Nephron (organoid): Measurements from ENCODE around the gene NCK2.

Experiments
- H3K27ac Mint-ChIP-seq, 3 experiments: 2 replicates each; pipeline ENCODE4 v1.8.0; 2020; ENCODE audit warnings: mixed read lengths in 3 of 3, mild to moderate bottlenecking in 2 of 3, moderate library complexity in 1 of 3
- H3K27me3 Mint-ChIP-seq: 2 replicates; pipeline ENCODE4 v1.8.0; 2021; ENCODE audit warnings: low read depth, mild to moderate bottlenecking, moderate library complexity, mixed read lengths
- H3K36me3 Mint-ChIP-seq: 2 replicates; pipeline ENCODE4 v1.8.0; 2020; ENCODE audit warnings: low read depth, mixed read lengths
- H3K4me1 Mint-ChIP-seq: 2 replicates; pipeline ENCODE4 v1.8.0; 2020; ENCODE audit warnings: mixed read lengths
- H3K4me3 Mint-ChIP-seq, 3 experiments: 2 replicates each; pipeline ENCODE4 v1.8.0; 2020; ENCODE audit warnings: mild to moderate bottlenecking in 3 of 3, mixed read lengths in 3 of 3, moderate library complexity in 2 of 3
- H3K9me3 Mint-ChIP-seq: 2 replicates; pipeline ENCODE4 v1.8.0; 2020; ENCODE audit warnings: mixed read lengths
- TF ChIP-seq, protein P1 (sequence below), 3 experiments: fragments of 200-600 bp; sonication (generic); IDR thresholded peaks; one replicate each; pipeline ENCODE4 v1.5.0; 2021; ENCODE audit warnings: antibody characterized with exemption in 3 of 3; ENCODE audit not compliant: unreplicated experiment in 3 of 3

The NCK2 gene

DNA sequence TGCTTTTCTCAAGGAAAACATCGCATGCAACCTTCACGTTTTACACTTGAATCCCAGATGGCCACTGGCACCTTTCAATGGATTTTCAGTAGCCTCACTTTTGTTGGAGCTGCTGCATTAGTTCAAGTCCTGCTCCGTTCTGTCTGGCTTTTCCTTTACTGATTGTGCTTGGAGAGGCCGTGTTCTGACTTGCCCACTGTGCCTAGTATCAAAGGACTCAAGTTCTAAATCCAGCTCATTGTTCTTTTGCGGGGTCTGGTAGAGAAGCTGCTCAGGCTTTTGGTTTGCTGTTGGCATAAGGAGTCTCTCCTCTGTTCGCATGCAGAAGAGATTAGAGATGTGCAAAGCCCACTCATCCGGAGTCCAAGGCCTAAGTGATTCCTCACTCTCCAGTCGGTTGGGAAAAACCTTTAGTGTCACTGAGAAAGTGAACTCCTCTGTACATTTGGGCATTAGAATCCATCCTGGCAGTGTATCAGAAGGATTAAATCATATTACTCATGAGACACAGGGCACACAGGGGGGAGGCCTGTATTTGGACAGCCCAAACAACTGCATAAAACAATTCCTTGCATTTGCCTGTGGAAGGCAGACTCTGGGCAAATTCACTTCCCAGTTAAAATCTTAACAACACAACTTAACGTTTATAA, 69.7 kb downstream of the NCK2 start:
- TF ChIP-seq, protein P1, sequence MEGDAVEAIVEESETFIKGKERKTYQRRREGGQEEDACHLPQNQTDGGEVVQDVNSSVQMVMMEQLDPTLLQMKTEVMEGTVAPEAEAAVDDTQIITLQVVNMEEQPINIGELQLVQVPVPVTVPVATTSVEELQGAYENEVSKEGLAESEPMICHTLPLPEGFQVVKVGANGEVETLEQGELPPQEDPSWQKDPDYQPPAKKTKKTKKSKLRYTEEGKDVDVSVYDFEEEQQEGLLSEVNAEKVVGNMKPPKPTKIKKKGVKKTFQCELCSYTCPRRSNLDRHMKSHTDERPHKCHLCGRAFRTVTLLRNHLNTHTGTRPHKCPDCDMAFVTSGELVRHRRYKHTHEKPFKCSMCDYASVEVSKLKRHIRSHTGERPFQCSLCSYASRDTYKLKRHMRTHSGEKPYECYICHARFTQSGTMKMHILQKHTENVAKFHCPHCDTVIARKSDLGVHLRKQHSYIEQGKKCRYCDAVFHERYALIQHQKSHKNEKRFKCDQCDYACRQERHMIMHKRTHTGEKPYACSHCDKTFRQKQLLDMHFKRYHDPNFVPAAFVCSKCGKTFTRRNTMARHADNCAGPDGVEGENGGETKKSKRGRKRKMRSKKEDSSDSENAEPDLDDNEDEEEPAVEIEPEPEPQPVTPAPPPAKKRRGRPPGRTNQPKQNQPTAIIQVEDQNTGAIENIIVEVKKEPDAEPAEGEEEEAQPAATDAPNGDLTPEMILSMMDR (IDR thresholded peaks at IDR 0.05; ENCODE audit: unreplicated experiment in 3 of 3): no peak
- Mint-ChIP-seq H3K27me3 (no peaks in the 10 kb centered on the region), H3K9me3 (no peaks in the 10 kb centered on the region), H3K4me1 (peaks cover 46% of the 10 kb centered on the region), H3K36me3 (peaks cover 28% of the 10 kb centered on the region), H3K4me3 (no peak overlapping the region), H3K27ac (peak overlapping the region in 2 of 3 experiments; percentile 40 to 42)

DNA sequence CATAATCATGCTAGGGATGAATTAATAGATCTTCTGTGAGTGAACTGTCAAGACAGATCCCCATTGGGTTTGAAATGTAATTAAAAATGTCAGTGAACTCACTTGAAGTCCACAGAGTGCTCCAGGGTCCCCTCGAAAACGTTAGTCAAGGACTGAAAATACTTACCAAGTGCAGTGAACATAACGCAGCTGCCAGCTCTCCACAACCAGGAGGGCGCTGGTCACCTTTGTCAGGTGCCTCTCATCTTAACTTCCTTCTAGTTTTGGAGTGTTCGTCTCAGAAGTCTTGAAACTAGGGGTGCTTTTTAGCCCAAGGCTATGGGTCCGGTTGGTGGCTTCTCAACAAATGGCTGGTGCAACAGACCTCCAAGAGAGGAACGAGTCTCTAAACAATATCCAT, 70.7 kb downstream of the NCK2 start:
- H3K27ac Mint-ChIP-seq: no peak overlapping the region
- TF ChIP-seq, protein P1 (IDR thresholded peaks at IDR 0.05; ENCODE audit: unreplicated experiment in 3 of 3): no peak

DNA sequence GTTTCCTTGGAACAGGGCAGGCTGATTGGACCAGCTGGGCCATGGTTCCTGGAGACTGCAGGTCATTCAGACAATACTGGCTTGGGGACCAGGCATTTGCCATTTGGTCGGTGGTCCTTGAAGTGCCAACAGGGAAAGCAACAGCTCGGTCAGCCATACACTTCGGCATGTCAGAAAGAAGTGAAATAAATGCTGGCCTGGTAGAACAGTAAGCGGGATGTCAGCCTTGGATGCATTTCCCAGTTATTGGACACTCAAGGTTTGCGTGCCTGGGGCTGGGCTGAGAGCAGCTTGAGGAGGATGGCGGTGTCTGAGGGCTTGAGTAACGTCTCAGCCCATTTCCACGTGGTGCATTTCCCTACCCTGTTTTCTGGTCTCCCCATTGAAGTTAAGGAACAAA, 75.4 kb downstream of the NCK2 start:
- H3K27ac Mint-ChIP-seq: no peak overlapping the region
- peaks cover 24% of the 10 kb centered on the region for H3K4me1 Mint-ChIP-seq
- no peaks in the 10 kb centered on the region for H3K9me3 Mint-ChIP-seq
- TF ChIP-seq, protein P1 (IDR thresholded peaks at IDR 0.05; ENCODE audit: unreplicated experiment in 3 of 3): no peak
- H3K36me3 Mint-ChIP-seq: peaks cover 44% of the 10 kb centered on the region
- H3K4me3 Mint-ChIP-seq: no peak overlapping the region
- H3K27me3 Mint-ChIP-seq: no peaks in the 10 kb centered on the region

More for the DNA sequence above, 70.7 kb downstream of the NCK2 start:
- Mint-ChIP-seq H3K36me3 (peaks cover 33% of the 10 kb centered on the region), H3K4me3 (no peak overlapping the region), H3K4me1 (peaks cover 44% of the 10 kb centered on the region), H3K27me3 (no peaks in the 10 kb centered on the region), H3K9me3 (no peaks in the 10 kb centered on the region)

DNA sequence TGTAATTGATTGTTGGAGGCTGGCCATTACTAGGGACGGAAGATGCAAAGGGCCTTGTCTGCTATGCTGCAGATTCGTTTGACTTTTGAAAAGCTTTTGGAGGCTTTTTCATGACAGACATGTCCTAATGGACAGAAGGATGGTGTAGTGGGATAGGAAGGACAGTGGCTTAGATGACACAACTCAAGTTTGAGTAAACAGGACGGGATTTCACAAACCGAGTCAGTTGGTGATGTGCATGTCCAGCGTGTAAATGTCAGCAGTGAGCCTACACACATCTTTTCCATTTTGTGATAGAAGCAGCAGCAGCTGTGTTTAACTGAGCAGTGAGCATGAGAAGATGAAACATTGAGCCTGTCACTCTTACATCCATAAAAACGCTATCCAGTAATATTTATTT, 76.0 kb downstream of the NCK2 start:
- TF ChIP-seq, protein P1 (IDR thresholded peaks at IDR 0.05; ENCODE audit: unreplicated experiment in 3 of 3): no peak
- Mint-ChIP-seq H3K27me3 (no peaks in the 10 kb centered on the region), H3K9me3 (no peaks in the 10 kb centered on the region), H3K4me1 (peaks cover 24% of the 10 kb centered on the region), H3K4me3 (no peak overlapping the region), H3K36me3 (peaks cover 47% of the 10 kb centered on the region), H3K27ac (no peak overlapping the region)

DNA sequence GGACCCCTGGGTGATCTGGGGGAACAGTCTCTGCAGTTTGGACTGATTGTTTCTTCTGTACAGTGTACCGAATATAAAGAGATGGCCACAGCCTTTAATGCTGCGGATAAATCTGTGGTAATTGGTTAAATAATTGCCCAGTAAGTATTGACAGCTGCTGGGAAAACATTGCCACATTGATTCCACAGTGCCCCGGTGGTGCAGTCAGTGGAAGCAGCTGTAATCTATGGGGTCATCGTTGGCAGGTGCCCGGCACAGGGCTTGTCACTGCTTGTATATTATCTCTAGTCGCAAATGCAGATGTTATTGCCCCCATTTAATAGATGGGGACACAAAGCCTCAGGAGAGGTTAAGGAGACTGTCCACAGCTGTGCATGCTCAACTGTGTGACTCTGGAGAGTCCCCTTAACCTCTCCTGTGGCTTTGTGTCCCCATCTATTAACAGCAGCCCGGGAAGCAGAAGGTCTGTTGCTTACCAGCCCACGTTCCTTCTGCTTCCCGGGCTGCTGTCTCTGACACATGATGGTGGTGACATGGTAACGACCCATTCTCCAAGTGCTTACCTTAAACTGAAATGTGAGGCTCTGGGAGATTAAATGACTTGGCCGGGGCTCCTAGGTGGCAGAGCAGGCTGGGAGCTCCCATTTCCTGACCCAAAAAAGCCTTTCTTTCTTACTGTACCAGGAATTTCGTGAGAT, 76.9 kb downstream of the NCK2 start:
- Mint-ChIP-seq H3K9me3 (peaks cover 3% of the 10 kb centered on the region), H3K4me3 (no peak overlapping the region), H3K4me1 (peaks cover 24% of the 10 kb centered on the region), H3K27me3 (no peaks in the 10 kb centered on the region), H3K27ac (no peak overlapping the region), H3K36me3 (peaks cover 50% of the 10 kb centered on the region)
- TF ChIP-seq, protein P1 (IDR thresholded peaks at IDR 0.05; ENCODE audit: unreplicated experiment in 3 of 3): no peak

DNA sequence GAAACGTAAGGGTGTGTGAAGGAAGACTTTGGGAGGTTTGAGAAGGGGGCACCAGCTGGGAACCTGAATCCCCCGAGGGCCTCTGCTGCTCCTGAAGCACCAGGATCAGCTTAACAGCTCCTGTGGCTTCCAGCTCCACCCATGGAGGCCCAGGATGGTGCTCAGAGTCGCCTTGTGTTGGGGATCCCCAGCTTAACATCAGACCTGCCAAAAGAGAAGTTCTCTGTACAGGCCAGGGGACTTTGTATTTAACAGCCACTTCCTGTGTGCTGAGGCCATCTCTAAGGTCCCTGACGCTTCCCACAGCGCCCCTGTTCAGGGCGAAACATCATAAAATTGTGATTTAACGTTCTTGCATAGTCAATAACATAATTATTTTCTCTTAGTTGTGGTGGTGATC, 77.5 kb downstream of the NCK2 start:
- Mint-ChIP-seq H3K36me3 (peaks cover 50% of the 10 kb centered on the region), H3K27me3 (no peaks in the 10 kb centered on the region), H3K9me3 (peaks cover 4% of the 10 kb centered on the region), H3K4me1 (peaks cover 24% of the 10 kb centered on the region), H3K27ac (no peak overlapping the region), H3K4me3 (no peak overlapping the region)
- TF ChIP-seq, protein P1 (IDR thresholded peaks at IDR 0.05; ENCODE audit: unreplicated experiment in 3 of 3): no peak
